NCI-H748 (cell line): ENCODE data around the gene EGFR.

Experiments
- DNase-seq: peaks from one replicate; lab custom pipeline; 2025; ENCODE audit not compliant: unreplicated experiment; lab: John Stamatoyannopoulos, UW

EGFR gene

DNA sequence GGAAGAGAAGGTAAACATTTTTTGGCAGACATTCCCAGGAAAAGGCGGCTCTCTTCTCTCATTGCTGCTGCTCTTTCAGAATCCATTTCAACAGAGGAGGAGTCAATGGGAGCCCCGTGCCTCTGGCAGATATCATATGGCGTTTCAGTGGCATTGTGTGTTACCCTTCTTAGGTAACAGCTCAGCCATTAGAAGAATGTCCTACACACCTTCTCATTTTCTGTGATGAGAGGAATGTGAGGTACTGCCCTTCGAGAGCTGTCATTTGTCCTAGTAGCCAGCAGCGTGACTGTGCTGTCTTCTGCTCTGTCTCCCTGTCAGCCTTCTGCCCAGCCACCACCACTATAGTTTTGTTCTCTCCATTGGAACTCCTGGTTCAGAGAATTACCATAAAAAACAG, 102.4 kb downstream of the EGFR start:
- DNase-seq = no peak

DNA sequence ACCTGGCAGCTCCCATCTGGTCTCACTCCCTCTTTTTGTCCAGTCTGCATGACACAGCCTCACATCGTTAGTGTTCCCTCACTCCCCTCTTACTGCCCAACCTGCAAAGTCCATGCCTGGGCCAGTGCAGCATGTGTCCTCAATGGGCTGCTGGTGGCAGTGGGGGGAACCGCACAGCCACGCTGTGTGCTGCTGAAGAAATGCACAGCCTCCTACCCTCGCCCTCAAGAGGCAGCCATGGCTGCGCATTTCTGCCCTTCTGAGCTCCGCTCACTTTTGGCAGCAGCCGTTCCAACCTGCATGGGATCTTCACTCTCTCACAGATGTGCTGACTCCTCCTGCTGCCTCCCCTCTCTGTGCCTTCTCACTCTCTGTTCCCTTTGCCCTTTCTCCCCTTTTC, 103.4 kb downstream of the EGFR start:
- no peak for DNase-seq

DNA sequence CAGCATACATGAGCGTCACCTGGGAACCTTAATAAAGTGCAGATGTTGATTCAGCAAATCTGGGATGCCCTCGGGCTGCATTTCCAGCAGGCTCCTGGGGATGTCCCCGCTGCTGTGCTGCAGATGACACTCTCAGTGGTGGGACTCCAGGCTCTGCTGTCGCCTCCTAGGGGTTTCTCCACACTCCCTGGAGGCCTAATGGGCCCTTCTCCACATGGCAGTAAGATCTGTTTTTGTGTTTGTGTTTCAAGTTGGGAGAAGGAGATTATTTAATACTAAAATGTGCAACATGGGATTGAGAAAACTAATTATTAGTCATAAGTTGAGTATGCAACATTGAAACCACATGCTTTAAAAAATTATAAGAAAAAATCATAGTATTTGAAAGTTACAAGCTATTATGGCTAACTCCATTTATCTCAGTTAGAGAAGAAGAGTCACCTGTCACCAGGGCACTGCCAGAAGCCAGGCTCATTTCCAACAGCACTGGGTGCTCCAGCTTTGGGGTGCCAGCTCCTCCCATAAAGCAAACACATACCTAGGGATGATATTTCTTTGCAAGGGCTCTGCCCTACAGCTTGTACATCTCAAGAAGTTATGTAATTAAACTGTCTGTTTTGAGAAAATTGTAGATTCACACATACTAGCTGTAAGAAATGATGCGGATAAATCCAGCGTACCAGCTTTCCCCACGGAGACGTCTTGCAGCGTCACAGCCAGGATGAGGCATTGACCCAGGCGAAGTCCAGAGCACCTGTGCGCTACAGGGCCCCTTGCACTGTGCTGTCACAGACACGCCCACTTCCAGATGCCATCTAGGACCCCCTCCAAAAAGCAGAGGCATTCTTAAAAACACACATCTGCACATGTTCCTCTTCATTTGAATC, 106.4 kb downstream of the EGFR start:
- no peak for DNase-seq

DNA sequence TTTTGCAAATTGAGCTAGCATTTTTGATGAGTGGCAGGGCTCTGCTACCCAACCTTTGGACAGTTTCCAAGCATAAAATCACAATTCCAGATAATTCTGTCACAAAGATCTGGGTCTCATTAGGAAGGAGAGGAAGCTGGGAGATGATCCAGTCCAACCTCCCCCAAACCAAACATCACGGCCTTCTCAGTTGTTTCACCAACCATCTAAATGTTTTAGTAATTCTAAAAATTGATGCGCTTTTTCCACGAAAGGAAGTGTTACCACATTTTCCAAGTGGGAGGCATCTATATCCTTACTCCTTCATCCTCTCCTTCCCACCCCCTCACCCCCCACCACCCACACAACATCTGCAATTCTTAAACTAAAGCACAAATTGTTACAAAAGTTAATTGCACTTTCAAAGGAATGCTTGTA, 108.3 kb downstream of the EGFR start:
- DNase-seq = peak; percentile 50

DNA sequence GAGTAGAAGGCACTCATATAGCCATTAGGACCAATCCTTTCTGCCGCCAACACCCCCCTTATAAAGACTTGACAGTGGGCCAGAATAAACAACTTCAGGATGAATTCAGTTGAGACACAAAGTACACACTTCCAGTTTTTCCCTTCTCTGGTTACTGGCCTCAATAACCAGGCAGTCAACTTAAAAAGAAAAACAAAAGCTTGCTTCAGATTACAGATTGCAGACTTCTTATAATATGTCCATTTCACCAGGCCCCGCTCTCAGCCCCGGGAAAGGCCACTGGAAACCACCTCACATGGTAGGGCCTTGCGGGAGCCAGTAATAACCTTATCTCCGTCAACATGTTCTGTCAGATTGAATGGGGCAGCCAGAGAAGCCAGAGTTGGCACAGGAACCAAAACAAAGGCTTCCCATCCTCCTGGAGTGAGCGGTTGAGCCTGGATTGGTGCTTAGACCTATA, 108.8 kb downstream of the EGFR start:
- DNase-seq = peak; percentile 96

DNA sequence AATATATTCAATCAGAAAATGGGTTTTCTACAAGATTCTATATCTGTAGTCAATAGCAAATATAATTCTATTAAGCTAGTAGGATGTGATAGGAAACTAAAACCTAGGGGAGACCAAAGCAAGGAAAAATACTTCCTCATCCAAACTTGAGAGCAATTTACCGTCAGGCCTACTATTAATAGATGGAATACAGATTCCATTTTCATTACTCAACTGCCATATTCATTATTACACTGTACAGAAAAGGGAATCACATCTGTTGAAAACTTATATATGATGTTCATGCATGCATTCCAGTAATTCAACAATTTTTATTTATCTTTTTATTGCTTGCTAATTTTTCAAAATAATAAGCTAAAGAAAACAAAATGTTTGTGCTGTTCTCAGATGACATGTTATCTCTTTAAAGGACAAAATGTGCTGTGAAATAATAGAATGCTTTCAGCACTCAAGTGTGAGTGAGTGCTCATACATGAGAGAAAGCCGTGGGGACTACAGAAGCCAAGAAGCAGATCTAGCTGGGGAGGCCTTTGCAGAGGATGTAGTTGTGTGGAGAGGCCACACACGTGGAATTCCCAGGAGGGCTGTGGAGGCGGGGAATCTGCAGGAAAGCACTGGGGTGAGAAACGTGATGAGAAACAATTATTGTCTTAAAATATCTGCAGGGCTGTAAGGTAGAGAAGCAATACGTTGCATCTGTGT, 110.0 kb downstream of the EGFR start:
- DNase-seq = no peak

DNA sequence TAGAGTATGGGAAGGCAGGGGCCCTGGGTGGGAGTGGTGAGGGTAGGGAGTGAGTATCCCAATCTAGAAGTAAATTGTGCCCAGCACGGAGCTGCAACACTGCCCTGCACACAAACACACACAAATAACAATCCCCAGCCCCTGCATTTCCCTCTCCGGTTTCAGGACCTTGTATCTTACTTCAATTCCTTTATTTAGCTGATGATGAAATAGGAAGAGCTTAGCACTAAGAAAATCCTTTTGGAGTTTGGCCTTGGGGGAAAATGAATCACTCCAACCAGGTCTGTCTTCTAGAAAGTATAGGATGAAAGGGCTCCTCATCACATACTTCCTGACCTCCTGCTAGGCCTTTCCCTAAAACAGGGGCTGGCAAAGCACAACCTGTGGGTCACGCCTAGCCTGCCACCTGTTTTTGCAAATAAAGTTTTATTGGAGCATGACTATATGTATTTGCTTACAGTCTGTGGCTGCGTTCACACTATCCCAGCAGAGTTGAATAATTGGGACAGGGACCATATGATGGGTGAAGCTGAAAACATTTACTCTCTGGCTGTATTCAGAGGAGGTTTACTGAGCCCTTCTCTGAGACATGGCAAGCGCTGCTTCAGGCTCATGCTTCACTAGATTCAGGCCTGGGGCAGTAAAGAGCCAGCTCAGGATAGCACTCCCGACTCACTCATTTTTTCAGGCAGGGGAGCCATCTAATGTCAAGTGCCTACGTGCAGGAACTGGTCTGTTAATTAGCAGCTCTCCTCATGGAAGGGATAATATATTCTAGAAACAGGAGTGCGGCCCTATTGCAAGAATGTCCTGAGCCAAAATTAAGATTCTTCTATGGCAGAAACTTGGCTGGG, 111.0 kb downstream of the EGFR start:
- no peak for DNase-seq

DNA sequence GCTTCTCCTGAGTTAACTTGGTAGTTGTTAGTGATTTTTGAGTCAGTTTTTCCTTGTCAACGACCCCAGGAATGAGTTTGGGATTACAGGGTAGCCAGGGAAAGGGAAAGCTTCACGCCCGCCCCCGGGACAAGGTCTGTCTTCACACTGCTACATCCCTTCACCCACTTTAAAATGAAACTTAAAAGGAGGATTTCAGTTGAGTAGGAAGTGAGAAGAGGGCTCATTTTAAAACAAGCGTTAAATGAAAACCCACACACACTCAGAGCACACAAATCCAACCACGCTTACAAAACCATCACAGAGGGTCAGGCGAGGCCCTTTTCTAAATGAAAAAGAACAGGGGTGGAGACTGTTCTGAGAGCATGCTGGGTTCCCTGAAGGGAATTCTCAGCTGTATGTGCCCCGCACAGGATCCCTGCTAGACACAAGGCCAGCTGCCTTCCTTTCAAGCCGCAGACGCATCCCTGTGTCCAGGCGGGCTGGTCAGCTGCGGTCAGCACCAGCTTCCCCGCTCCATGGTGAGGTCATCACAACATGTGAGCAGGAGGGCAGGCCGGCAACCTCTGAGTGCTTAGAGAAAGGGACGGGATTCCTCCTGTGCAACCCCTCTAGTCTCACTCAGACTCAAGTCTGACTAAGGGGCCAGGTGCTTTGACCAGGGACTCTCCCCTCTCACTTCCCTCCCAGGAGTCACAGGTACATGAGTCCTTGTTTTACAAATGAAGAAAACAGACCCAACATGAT, 111.8 kb downstream of the EGFR start:
- no peak for DNase-seq

DNA sequence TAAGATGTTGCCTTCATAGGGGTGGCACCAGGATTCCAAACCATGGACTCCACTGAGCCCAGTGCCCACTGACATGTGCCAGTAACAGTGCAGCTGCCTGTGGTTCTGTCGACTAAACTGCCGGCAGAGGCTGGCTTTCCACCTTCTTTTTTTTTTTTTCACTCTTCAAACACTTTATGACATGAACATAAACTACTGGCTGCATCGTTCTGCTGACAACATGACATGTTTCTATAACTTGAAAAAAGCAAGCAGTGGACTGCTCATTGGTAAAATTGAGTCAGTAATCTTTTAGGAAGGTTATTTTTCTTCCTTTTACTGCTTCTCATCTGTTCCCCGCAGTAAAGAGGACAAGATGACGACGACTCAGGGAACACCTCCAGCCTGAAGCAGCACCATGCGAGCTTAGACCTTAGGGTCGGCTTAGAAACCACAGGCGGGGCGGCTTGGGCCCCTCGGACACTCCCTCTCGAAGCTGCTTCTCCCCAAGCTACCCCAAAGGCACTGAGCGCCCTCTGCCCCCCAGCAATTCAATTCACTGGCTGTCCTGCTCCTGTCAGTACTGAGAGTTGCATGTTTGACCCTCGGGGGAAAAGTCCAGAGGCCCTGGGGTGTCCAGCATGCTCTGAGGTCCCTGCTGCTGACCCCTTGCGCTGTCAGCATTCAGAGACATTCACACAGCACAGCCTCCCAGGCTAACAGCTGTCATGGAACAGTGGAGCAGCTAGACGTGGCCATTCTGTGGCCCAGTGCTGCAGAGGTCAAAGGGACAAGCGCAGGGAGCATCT, 112.5 kb downstream of the EGFR start:
- DNase-seq = no peak

DNA sequence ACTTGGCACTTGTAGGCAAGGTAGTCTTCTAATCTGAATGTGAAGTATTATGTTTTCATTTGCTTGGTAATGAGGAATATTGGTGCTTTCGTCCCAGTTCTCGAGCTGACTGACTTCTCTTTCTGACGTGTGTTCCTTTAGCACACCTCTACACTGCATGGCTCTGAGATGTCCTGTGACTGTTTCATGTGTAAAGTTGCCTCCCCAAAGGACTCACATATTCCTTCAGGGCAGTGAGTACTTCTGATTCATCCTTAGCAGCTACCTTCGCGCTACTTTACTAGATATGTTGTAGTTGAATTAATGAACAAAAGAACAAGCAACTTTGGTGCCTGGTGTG, 113.7 kb downstream of the EGFR start:
- no peak for DNase-seq

DNA sequence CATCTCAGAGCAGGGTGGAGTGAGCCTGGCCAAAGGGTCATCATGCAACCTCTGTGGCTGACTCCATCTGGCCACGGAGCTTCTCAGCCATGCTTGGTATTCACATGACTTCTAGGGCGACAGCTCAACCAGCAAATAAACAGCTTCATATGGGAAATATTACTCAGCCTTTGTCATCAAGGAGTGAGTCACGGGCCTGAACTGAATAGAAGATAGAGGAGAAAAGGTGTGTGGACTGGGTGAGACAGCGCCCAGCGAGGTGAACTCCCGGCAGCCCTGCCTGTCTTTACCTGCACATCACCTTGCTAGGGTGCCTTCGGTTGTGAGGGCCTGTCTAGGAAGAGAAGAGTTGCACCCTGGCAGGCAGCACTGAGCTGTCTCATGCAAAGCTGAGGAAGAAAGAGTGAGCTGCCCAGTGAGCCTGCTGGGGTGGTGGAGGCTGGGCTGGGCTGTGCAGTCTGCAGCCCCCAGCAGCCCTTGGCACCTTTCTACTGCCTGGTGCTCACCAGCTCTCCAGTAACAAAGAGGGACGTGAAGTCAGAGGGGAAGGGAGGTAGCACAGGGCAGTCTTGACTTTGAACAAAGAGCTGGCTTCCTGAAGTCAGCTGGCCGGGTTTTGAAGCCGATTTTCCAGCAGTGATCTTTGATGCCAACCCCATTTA, 114.2 kb downstream of the EGFR start:
- DNase-seq = no peak

DNA sequence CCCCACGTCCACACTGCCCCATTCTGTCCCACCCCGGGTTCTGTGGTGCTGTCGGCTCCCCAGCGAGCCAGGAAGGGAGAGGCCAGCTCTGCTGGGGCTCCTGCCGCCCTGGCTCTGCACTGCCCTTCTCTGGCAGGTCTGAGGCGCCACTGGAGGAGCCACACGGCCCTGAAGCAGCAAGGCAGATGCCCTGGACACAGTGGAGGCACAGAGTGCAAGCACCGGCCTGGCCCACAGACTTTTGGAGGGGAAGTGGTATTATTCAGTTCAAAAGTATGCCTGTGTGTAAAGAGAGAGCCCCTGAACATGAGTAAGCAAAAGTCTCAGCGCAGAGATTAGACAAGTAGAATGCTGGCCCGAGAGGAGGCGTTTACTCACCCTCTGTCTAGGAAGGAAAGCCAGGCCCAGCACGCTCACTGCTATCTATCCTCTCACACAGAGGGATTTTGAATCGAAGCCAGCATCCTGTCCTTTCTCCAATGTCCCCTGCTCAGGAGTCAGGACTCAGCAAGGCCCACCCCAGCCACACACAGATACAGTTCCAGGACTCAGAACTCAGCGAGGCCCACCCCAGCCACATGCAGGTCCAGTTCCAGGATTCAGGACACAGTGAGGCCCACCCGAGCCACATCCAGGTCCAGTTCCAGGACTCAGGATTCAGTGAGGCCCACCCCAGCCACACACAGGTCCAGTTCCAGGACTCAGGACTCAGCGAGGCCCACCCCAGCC, 115.0 kb downstream of the EGFR start:
- no peak for DNase-seq

DNA sequence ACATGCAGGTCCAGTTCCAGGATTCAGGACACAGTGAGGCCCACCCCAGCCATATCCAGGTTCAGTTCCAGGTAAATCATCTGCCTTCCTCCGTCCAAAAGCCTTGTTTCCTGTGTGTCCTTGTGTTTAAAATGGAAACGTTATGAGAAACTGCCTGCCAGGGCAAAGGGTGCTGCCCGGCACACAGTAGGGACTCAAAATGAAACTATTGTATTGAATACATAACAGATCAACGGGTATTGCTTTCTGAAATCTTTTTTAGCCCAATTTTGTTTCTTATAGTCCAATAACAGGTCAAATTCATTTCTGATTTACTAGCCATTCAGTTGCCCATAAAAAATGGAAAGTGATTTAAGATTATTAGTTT, 115.5 kb downstream of the EGFR start:
- DNase-seq = no peak

DNA sequence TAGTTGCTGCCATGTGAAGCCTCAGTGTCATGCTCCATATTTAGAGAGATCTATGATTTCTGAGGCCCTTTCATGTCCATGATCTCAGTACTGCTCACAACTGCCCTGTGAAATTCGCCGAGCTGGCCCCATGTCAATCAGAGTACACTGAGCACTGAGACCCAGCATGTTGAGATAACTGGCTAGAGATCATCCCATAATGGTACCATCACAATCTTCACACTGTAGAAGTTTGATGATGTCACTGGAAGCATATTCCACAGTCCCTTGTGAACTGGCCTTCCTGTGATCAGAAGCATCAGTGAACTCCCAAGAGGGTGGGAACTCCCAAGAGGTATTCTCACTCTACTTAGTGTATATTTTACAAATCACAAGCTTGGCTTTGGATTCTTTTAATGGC, 116.0 kb downstream of the EGFR start:
- no peak for DNase-seq

DNA sequence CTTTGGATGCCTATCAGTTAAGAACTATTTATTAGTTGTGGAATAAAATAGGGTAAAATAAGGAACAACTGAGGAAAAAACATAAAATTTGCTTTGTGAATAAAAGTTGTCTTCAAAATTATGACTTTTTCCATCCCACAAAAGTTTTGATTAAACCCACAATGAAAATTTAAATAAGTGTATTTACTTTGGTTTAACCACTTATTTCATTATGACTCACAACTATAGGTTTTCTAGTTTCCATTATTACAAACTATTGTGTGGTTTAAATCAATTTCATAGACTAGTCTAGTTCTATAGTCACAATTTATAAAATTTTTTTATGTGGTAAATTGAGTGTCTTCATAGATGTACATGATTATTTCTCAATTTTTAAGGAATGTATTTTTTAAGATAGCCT, 116.6 kb downstream of the EGFR start:
- no peak for DNase-seq

DNA sequence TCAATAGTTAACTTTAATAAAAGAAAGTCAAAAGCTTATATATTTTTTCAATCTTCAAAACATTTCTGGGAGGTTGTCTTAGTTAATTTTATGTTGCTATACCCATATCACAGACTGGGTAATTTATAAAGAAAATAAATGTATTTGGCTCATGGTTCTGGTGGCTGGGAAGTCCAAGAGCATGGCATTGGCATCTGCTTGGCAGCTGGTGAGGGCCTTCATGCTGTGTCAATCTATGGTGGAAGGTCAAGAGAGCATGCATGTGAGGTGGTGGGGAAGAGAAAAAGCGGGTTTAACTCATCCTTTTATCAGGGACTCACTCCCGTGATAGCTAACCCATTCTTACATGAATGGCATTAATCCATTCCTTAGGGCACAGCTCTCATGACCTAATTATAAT, 119.8 kb downstream of the EGFR start:
- DNase-seq = no peak

DNA sequence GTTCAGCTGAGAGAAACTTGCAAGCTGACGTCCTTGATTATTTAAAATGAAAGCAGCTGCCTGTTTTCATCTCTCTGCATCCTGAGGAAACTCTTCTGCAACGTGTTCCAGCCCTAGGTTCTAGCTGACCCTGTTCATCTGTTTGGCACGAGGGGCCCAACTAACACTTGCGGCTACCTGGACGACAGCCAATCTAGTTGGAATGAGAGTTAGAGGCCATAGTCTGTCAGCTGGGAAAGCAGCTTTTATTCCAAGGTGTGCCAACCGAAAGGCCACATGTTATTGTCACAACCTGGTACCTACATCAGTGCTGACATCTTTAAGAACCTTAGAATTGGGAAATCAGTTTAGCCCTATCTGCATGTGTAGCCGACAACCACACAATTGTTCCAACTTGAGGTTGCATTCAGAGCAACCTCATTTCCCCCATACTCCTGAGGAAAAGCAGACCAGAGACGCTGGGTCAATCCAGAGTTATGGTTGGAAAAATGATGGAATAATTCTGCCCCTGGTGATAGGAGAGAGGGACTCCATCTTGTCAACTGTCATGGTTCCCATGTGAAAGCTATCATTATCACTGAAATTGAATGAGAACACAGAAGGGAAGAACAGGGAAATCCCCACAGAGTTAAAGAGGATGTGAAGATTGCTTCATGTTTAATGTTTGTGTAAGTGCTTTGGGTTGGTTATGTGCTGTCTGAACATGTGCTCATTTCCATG, 121.6 kb downstream of the EGFR start:
- no peak for DNase-seq

DNA sequence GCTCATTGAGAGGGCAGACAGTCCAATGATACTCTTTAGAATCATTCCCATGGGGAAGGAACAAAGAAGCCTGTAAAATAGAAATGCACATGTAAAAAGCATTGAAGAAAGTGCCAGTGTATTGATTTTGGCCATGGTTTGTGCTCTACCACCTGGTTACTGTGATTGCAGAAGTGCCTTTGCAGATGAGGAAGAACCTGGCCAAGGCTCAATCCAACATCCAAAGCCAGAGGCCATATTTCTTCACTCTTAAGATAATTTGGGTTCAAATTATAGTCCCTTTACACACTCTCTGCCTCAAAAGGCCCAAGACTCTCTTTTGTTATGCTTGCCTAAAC, 122.1 kb downstream of the EGFR start:
- DNase-seq = no peak
